Tibial artery (tissue), 4 donors: ENCODE measurements around the gene B4GALNT3.

ENCODE experiments used
- DNase-seq, 2 donors: peaks; one replicate each; pipeline ENCODE4 v3.0.0-alpha.2; 2019
- H3K27ac ChIP-seq, 2 donors: fragments of 200-600 bp; sonication (generic) in 1 of 2; 1 replicate in 1 of 2; 2 replicates in 1 of 2; pipeline ENCODE4 v1.5.1; 2018 to 2019; ENCODE audit warnings: mild to moderate bottlenecking in 1 of 2
- H3K27me3 ChIP-seq, 2 donors: fragments of 200-600 bp; sonication (generic) in 1 of 2; one replicate each; pipeline versions ENCODE4 v1.5.1 to v1.6.0; 2016 to 2019
- H3K36me3 ChIP-seq, 3 donors: fragments of 200-600 bp; sonication (generic) in 2 of 3; one replicate each; pipeline ENCODE4 v1.5.1; 2016 to 2019; ENCODE audit warnings: mild to moderate bottlenecking in 2 of 3
- H3K4me1 ChIP-seq, 4 donors: fragments of 200-600 bp; sonication (generic) in 2 of 4; 1 replicate in 3 of 4; 2 replicates in 1 of 4; pipeline ENCODE4 v1.5.1; 2016 to 2019
- H3K4me3 ChIP-seq, 2 donors: fragments of 200-600 bp; sonication (generic) in 1 of 2; 1 replicate in 1 of 2; 2 replicates in 1 of 2; pipeline ENCODE4 v1.5.1; 2018 to 2019; ENCODE audit warnings: mild to moderate bottlenecking in 2 of 2
- H3K9me3 ChIP-seq, 3 donors: fragments of 200-600 bp; sonication (generic) in 1 of 3; one replicate each; pipeline ENCODE4 v1.5.1; 2016 to 2019
- CTCF ChIP-seq, 2 experiments: fragments of 200-600 bp in 1 of 2; fragments of 450-650 bp in 1 of 2; IDR thresholded peaks; one replicate each; pipeline ENCODE4 v1.5.1; 2017 to 2019; ENCODE audit warnings: antibody characterized with exemption in 2 of 2, mild to moderate bottlenecking in 1 of 2, moderate library complexity in 1 of 2
- intact Hi-C: fragments of 100-400 bp; cut with DNase I; formaldehyde crosslinking; loops from one replicate; pipeline ENCODE4 v1.15.0; 2023; ENCODE audit warnings: low total_unique reads

Gene B4GALNT3

GRCh38 chr12:479161-479560, 19.4 kb downstream of the B4GALNT3 start:
- H3K27ac ChIP-seq = peak overlapping the region; percentile 92 to 95
- H3K9me3 ChIP-seq = no peaks in the 10 kb centered on the region
- intact Hi-C loops = no loop called here
- no peak for DNase-seq
- no peaks in the 10 kb centered on the region for H3K36me3 ChIP-seq
- peaks cover 0 to 51% (median 21%) of the 10 kb centered on the region in 4 donors for H3K4me1 ChIP-seq
- TF ChIP-seq CTCF (IDR thresholded peaks at IDR 0.05) = no peak
- H3K27me3 ChIP-seq = no peaks in the 10 kb centered on the region
- no peak overlapping the region for H3K4me3 ChIP-seq

DNA sequence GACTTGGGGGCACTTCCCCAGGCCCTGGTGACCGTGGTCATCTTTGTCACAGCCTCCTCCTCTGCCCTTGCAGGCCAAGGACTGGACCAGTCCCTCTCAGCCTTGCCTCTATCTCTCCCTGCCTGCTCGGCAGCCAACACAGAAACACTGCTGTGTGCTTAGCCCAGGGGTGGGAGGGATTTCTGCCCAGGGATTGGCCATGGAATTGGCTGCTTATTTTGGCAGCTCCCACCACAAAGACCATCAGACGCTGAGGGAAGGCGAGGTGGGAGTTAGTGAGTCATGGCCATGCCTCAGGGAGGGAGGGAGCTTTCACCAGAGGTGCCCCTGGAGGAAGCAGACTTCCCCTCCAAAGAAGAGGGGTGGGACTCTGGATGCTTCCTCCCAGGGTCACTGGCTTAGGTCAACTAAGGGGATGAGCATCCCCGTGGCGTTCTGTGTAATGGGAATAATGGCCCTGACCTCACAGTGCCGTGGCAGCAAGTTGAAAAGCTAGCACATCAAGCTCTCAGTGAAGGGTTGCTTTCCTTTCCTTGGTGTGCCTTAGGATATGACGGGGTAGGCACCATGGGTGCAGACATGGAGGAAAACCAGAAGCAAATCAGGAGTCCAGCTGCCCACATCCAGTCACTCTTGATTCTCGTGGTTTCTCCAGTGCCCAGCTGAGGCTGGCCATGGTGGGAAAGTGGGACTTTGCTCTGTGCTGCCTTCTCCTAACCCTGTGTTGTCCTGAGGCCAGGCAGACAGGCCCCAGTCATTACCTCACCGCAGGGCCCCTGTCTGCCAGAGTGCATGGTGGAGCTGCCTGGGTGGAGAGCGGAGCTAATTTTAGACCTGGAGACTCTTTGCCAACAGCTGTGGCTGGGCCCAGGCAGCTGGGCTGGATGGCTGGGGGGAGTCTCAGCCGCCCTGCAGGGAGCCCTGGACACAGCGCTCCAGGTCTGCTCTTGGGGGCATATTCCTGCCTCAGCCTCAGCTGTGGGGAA, 21.4 kb downstream of the B4GALNT3 start:
- Histone ChIP-seq H3K4me1 (peaks cover 0 to 44% (median 21%) of the 10 kb centered on the region in 4 donors), H3K4me3 (peak overlapping the region; percentile 11 to 21), H3K9me3 (no peaks in the 10 kb centered on the region), H3K27ac (peak overlapping the region; percentile 92 to 95), H3K36me3 (no peaks in the 10 kb centered on the region), H3K27me3 (no peaks in the 10 kb centered on the region)
- peak in 1 of 2 experiments; percentile 19 for TF ChIP-seq CTCF (IDR thresholded peaks at IDR 0.05)
- intact Hi-C loops = no loop called here
- DNase-seq = peak; percentile 81 to 94

DNA sequence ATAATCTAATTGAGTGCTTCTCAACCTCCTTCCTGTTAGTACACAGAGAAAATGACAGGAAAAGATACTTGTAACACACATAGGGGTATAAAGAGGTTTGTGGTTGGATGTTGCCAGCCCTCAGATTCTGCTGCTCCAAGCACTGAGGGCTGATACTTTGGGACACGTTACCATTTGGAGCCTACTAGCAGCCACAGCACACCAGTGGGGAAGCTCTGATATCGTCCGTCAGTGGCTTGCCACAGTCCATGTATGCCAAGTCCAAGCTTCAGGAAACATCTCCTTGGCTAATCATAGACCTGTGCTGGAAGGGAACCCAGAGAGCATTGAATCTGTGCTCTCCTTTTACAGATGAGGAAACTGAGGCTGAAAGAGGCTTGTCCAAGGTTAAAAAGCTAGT, 22.3 kb downstream of the B4GALNT3 start:
- Histone ChIP-seq H3K27me3 (no peaks in the 10 kb centered on the region), H3K4me1 (peaks cover 0 to 44% (median 21%) of the 10 kb centered on the region in 4 donors), H3K4me3 (no peak overlapping the region), H3K36me3 (no peaks in the 10 kb centered on the region), H3K9me3 (no peaks in the 10 kb centered on the region), H3K27ac (peak overlapping the region; percentile 92 to 95)
- no peak for DNase-seq
- intact Hi-C loops = no loop called here
- no peak for TF ChIP-seq CTCF (IDR thresholded peaks at IDR 0.05)

DNA sequence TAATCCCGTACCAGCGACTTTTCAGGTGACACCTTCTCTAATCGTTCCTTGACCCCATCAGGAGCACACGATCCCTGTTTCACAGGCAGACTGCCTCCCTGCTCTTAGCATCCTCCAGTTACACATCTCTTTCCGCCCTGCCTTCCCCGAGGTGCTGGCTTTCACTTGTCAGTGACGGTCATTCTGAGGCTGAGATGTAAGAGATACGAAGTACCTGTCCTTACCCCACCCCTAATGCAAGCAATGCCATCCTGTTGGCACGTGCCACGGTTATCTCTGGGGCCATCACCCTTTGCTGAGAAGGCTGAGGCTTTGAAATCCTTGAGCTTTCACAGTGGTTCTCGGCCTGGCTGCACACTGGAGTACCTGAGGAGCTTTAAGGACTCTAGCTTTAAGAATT, 24.4 kb downstream of the B4GALNT3 start:
- TF ChIP-seq CTCF (IDR thresholded peaks at IDR 0.05) = no peak
- no peak overlapping the region for H3K27ac ChIP-seq
- H3K4me3 ChIP-seq = no peak overlapping the region
- H3K27me3 ChIP-seq = no peaks in the 10 kb centered on the region
- H3K36me3 ChIP-seq = no peaks in the 10 kb centered on the region
- intact Hi-C loops = no loop called here
- H3K9me3 ChIP-seq = no peaks in the 10 kb centered on the region
- H3K4me1 ChIP-seq = peaks cover 0 to 34% (median 21%) of the 10 kb centered on the region in 4 donors
- DNase-seq = peak in 1 of 2 donors; percentile 19

DNA sequence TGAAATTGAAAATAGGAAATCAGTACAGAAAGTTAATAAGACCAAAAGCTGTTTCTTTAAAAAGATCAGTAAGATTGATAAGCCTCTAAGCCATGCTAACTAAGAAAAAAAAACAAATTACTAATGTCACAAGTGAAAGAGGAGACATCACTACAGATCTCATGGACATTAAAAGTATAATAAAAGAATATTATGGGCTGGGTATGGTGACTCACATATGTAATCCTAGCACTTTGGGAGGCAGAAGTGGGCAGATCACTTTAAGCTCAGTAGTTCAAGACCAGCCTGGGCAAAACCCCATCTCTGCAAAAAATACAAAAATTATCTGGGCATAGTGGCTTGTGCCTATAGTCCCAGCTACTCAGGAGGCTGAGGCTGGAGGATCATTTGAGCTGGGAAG, 30.5 kb downstream of the B4GALNT3 start:
- Histone ChIP-seq H3K4me1 (no peaks in the 10 kb centered on the region), H3K4me3 (no peak overlapping the region), H3K27me3 (no peaks in the 10 kb centered on the region), H3K36me3 (no peaks in the 10 kb centered on the region), H3K9me3 (no peaks in the 10 kb centered on the region), H3K27ac (no peak overlapping the region)
- TF ChIP-seq CTCF (IDR thresholded peaks at IDR 0.05) = no peak
- no peak for DNase-seq
- intact Hi-C loops = no loop called here
